HG03280 (cell line): ENCODE data around the gene MYO10.
"Not testable (repeated sequence)": the region's sequence is repeated elsewhere in the genome, so short reads cannot be mapped to it uniquely, and the experiment has no call there.

Experiments used
- ATAC-seq: cut with Tn5 transposase; IDR thresholded peaks from one replicate; pipeline ENCODE4 v1.9.1; 2021; ENCODE audit warnings: mild to moderate bottlenecking, moderate library complexity; ENCODE audit not compliant: unreplicated experiment

MYO10 gene

DNA sequence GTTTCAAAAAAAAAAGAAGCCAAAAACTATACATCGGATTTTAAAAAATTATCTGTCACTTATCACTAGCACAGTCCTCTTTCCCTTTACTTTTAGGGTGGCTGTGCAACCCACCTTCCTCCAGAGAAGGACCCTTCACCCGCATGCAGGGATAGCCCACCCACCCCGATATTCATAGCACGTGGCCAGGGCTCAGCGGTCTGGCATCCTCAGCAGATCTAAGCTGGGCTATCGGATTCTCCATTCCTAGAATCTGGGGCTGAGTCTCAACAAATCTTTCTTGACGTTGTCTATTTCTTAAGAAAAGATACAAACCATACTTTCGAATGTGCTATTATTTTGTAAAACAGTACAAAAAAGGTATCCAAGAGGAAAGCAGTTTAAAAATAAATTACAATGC, 70.9 kb downstream of the MYO10 start:
- no peak for ATAC-seq

- ATAC-seq, result no peak
Measured at GRCh38 chr5:16864631-16865131, 71.4 kb downstream of the MYO10 start.

- no peak for ATAC-seq
Measured at GRCh38 chr5:16863469-16863946, 72.6 kb downstream of the MYO10 start.

GRCh38 chr5:16862777-16863176, 73.3 kb downstream of the MYO10 start:
- no peak for ATAC-seq

DNA sequence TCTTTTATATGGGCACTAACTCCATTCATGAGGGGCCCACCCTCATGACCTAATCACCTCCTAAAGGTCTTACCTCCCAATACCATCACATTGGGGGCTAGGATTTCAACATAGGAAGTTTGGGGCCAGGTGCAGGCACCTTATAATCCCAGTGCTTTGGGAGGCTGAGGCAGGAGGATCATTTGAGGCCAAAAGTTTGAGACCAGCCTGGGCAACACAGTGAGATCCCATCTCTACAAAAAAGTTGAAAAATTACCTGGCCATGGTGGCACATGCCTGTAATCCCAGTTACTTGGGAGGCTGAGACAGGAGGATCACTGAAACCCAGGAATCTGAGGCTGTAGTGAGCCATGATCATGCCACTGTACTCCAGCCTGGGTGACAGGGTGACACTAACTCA, 76.7 kb downstream of the MYO10 start:
- ATAC-seq, result no peak

DNA sequence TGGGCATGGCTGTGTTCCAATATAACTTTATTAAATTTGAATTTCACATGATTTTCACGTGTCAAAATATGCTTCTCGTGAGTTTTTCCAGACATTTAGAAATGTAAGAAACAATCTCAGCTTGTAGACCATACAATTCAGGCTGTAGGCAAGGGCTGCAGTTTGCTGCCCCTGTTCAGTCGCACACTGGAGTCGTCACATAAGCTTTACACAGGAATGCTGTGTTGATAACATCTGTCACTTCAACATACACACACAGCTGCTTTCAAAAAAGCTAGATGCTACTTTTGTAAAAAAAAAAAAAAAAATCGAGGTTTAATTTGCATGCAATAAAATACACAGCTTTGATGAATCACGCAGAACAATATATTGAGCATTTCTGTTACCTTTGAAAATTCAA, 77.9 kb downstream of the MYO10 start:
- ATAC-seq, result no peak

DNA sequence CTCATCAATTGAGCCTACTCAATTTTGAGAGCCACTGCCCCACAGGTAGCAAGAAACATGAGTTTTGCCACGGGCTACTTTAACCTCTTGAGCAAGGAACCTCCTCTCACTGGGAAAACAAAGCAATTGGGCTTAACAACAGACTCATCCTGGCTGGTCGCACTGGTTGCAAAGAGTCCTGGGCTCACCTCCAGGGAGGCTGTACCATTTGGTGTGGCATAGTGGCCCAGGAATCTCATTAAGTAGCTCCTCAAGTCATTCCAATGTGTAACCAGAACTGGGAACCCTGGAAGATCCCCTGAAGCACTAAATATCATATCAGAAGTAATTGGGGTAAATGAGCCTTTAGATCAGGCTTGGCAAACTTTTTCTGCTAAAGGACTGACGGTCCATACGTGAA, 78.5 kb downstream of the MYO10 start:
- ATAC-seq, result no peak

DNA sequence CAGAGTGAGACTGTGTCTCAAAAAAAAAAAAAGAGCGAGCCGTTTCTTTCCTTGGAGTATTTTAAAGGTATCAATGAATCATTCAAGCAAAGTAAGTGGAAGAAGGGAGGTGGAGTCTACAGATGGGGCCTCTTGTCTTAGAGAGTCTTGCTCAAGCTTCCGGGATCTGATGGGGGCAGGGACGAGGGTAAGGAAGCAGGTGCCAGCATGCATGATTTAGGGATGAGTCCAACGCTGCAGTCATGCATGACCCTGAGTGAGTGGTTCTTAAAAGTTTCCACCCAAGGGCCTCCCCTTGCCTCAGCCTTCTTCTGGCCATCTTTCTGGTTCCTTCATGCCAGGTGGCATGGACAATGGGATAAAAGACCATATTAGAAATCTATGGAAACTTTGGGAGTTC, 79.6 kb downstream of the MYO10 start:
- ATAC-seq, result no peak

DNA sequence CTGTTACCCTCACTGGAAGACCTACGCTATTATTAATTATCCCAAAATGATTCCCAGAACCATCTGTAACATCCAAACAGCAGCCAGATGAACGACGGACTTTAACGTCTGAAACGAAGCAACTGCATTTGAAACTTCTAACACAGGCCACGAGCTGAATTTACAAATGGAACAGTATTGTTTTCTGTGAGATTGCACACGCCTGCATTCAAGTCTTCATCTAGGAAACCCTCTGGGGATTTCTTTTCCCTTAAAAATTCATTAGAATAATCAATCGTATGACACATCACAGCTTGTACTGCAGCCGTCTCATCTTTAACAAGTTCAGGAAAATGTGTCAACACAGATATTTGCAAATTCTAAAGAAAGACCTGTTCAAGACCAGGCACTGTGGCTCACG, 80.2 kb downstream of the MYO10 start:
- ATAC-seq, result no peak

DNA sequence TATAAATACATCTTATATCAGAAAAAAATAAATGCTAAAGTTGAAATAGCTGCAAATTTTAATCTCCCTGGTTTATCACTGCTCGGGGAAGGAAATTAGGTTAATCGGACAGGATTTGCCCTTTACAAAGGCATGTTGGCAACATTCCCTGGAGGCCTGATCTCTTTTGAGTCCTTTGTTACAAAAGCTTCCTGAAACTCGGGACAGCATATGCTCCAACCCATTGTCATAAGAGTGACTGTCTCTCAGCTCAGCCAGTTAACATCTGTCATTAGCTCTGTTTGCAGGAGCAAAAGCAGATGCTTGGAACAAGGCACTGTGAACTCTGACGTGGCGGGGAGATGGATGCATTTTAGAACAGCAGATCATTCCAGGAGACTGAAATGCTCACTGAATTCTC, 80.6 kb downstream of the MYO10 start:
- ATAC-seq, result no peak

- ATAC-seq, result no peak
Measured at GRCh38 chr5:16854351-16854750, 81.7 kb downstream of the MYO10 start.

DNA sequence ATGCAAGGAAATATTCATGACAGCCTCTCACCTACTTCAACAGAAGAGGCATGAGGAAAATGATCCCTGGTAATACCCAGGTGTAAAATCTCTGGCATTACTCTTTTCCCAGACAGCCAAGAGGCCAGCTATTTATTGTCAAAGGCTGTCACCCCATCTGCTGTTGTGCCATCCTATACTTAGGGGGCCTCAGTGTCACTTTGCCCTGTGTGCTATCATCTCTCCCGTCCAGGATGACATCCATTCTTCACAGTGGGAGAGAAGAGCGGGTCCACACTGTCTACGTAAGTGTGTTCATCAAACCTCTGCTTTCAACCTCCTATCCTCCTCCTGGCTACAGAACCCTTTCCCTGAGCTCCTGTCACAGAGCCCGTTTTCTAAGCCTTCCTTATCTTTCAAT, 82.6 kb downstream of the MYO10 start:
- no peak for ATAC-seq

GRCh38 chr5:16852251-16853005, 83.7 kb downstream of the MYO10 start:
- no peak for ATAC-seq

DNA sequence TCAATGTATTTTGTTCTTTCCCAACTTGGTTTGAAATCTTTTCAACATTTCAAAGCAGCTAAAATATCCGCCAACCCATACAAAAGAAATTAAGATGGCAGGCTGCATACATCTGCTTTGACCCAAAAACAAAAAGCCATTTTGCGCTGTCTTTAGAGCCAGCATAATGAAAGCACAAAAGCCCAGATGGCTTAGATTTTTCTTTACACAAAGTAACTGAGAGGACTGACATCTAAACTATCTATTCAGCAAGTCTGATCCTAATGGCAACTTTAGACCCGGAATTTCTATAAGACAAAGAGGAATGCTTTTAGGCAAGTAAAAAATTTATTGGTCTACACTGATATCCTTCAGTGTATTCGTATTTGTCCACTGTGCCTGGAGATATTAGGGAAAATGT, 86.3 kb downstream of the MYO10 start:
- no peak for ATAC-seq

DNA sequence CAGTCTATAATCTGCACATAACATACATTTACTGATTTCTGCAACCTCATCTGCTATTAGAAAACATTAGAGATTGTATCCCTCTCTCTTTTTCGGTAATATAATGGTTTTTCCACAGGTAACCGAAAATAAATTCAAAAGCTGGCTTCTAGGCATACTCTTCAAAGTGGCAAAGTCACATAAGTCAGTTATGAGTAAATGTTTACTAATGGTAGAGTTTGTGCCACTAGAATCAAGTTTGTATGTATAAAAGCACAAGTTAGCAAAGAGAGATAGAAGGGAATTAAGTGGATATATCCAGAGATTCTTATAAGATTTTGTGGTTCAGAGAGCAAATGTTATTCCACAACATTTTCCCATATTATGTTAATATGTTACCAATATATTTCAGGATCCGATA, 86.9 kb downstream of the MYO10 start:
- no peak for ATAC-seq

GRCh38 chr5:16844952-16845351, 91.1 kb downstream of the MYO10 start:
- ATAC-seq, result no peak

DNA sequence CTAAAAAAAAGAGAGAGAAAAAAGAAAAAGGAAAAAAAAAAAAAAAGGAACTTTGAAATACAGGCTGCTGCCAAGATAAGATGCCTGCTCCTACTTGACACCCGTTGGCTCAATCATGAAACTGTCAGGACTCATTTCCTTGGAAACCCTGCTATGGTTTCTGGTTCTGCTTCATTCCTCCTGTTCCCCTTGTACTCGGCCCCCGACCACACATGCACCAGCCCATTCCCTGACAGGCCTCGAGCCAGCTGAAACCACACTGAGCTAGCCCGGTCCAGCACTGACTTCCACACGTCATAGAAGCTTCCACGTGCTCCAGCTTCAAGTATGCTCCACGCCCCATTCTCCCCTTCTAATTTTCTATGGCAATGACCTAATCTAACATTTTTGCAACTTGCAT, 93.2 kb downstream of the MYO10 start:
- ATAC-seq, result no peak

GRCh38 chr5:16841416-16841815, 94.7 kb downstream of the MYO10 start:
- ATAC-seq, result no peak

DNA sequence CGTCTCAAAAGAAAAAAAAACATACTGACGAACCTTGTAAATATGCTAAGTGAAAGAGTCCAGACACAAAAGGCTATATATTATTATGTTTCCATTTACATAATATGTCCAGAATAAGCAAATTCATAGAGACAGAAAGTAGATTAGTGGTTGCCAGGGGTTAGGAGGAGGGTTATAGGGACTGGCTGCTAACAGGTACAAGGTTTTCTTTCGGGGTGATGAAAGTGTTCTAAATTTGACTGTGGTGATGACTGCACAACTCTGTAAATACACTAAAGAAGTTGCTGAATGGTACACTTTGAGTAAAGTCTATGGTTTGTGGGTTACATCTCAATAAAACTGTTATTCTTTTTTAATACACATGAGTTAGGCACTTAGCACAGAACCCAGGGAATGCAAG, 98.8 kb downstream of the MYO10 start:
- no peak for ATAC-seq

DNA sequence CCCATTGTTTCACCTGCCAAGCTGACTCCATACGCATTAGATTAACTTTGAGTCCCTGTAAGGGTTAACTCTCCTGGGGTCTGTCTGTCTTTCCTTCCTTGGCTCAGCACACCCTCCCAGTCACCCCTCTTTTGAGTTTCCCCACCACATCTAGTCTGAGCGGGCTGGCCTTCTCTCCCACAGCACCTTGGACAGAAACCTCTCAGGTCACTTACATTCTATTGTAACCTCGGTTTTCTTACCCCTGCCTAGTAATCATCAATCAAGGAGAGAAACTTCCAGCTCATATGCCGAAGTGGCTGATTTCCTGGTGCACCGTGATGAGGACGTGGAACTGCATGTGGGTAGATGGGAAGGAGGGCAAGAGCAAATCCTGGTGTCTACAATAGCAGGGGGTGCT, 102.1 kb downstream of the MYO10 start:
- no peak for ATAC-seq

DNA sequence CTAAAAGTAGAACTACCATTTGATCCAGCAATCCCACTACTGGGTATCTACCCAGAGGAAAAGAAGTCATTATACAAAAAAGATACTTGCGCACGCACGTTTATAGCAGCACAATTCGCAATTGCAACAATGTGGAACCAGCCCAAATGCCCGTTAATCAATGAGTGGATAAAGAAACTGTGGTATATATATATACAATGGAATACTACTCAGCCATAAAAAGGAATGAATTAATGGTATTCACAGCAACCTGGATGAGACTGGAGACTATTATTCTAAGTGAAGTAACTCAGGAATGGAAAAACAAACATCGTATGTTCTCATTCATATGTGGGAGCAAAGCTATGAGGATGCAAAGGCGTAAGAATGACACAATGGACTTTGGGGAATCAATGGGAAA, 104.8 kb downstream of the MYO10 start:
- ATAC-seq, result not testable (repeated sequence)

- no peak for ATAC-seq
Measured at GRCh38 chr5:16827755-16828154, 108.3 kb downstream of the MYO10 start.
